ENCODE results near the gene OXCT1. TPM values are rescaled to one million over a fixed set of nuclear protein-coding genes. Genes with fewer than 3 reads are reported as not detected.

The OXCT1 gene
- total RNA-seq, 1 donor from 2014 or later: 24.7 TPM

GRCh38 chr5:41686191-41686590, 184.0 kb downstream of the OXCT1 start:
- H3K9me3 Mint-ChIP-seq (ENCODE audit: unreplicated experiment): peaks cover 1% of the 10 kb centered on the region
- no peak for DNase-seq
- H3K4me3 Mint-ChIP-seq (ENCODE audit: unreplicated experiment): no peak overlapping the region
- H3K36me3 Mint-ChIP-seq (ENCODE audit: unreplicated experiment): no peaks in the 10 kb centered on the region
- H3K27ac Mint-ChIP-seq (ENCODE audit: unreplicated experiment): no peak overlapping the region
- TF ChIP-seq CTCF (IDR thresholded peaks at IDR 0.05; ENCODE audit: partially characterized antibody, unreplicated experiment): no peak
- no peaks in the 10 kb centered on the region for H3K4me1 Mint-ChIP-seq (ENCODE audit: low read depth, unreplicated experiment)
- H3K27me3 Mint-ChIP-seq (ENCODE audit: unreplicated experiment): no peaks in the 10 kb centered on the region

GRCh38 chr5:41683181-41683580, 187.0 kb downstream of the OXCT1 start:
- Mint-ChIP-seq H3K27me3 (ENCODE audit: unreplicated experiment) (peaks cover 2% of the 10 kb centered on the region), H3K9me3 (ENCODE audit: unreplicated experiment) (peaks cover 1% of the 10 kb centered on the region), H3K27ac (ENCODE audit: unreplicated experiment) (no peak overlapping the region), H3K36me3 (ENCODE audit: unreplicated experiment) (no peaks in the 10 kb centered on the region), H3K4me3 (ENCODE audit: unreplicated experiment) (no peak overlapping the region), H3K4me1 (ENCODE audit: low read depth, unreplicated experiment) (no peaks in the 10 kb centered on the region)
- no peak for TF ChIP-seq CTCF (IDR thresholded peaks at IDR 0.05; ENCODE audit: partially characterized antibody, unreplicated experiment)
- no peak for DNase-seq

- no peak overlapping the region for H3K27ac Mint-ChIP-seq (ENCODE audit: unreplicated experiment)
- no peaks in the 10 kb centered on the region for H3K36me3 Mint-ChIP-seq (ENCODE audit: unreplicated experiment)
- no peak for DNase-seq
- peaks cover 1% of the 10 kb centered on the region for H3K9me3 Mint-ChIP-seq (ENCODE audit: unreplicated experiment)
- no peaks in the 10 kb centered on the region for H3K4me1 Mint-ChIP-seq (ENCODE audit: low read depth, unreplicated experiment)
- TF ChIP-seq CTCF (IDR thresholded peaks at IDR 0.05; ENCODE audit: partially characterized antibody, unreplicated experiment): no peak
- no peak overlapping the region for H3K4me3 Mint-ChIP-seq (ENCODE audit: unreplicated experiment)
- peaks cover 2% of the 10 kb centered on the region for H3K27me3 Mint-ChIP-seq (ENCODE audit: unreplicated experiment)
Observed at GRCh38 chr5:41682641-41683040, 187.6 kb downstream of the OXCT1 start.

- no peak overlapping the region for H3K4me3 Mint-ChIP-seq (ENCODE audit: unreplicated experiment)
- no peaks in the 10 kb centered on the region for H3K36me3 Mint-ChIP-seq (ENCODE audit: unreplicated experiment)
- H3K9me3 Mint-ChIP-seq (ENCODE audit: unreplicated experiment): peaks cover 1% of the 10 kb centered on the region
- no peaks in the 10 kb centered on the region for H3K4me1 Mint-ChIP-seq (ENCODE audit: low read depth, unreplicated experiment)
- peaks cover 2% of the 10 kb centered on the region for H3K27me3 Mint-ChIP-seq (ENCODE audit: unreplicated experiment)
- no peak overlapping the region for H3K27ac Mint-ChIP-seq (ENCODE audit: unreplicated experiment)
- no peak for DNase-seq
- no peak for TF ChIP-seq CTCF (IDR thresholded peaks at IDR 0.05; ENCODE audit: partially characterized antibody, unreplicated experiment)
Observed at GRCh38 chr5:41681840-41682239, 188.4 kb downstream of the OXCT1 start.

Other genes starting within 250 kb of the OXCT1 start
- gene RIMOC1, start 33.9 kb upstream of the OXCT1 start, total RNA-seq (ENCODE audit: unreplicated experiment): 45.5 TPM
- gene FBXO4, start 54.9 kb upstream of the OXCT1 start, total RNA-seq (ENCODE audit: unreplicated experiment): 1.0 TPM

Data from glutamatergic neuron (in vitro differentiated cells).